Esophagus squamous epithelium (tissue), 4 donors: ENCODE measurements around the gene NCBP2L.

Experiments
- CTCF ChIP-seq, 6 experiments: fragments of 450-650 bp in 4 of 6; fragments of 200-600 bp in 2 of 6; sonication (generic) in 2 of 6; IDR thresholded peaks; one replicate each; pipeline ENCODE4 v1.5.1; 2016 to 2019; ENCODE audit warnings: antibody characterized with exemption in 6 of 6, mild to moderate bottlenecking in 4 of 6, moderate library complexity in 4 of 6
- POLR2A ChIP-seq, 4 donors: fragments of 450-650 bp; IDR thresholded peaks; one replicate each; pipeline ENCODE4 v1.6.1; 2017; ENCODE audit warnings: antibody characterized with exemption in 4 of 4, mild to moderate bottlenecking in 4 of 4, moderate library complexity in 3 of 4

- no peak for TF ChIP-seq CTCF (IDR thresholded peaks at IDR 0.05)
- no peak for TF ChIP-seq POLR2A (IDR thresholded peaks at IDR 0.05)
Measured at GRCh38 chrX:107729558-107730297, 47.8 kb upstream of the NCBP2L start.
